ENCODE measurements around the gene RERE.
"Not testable (repeated sequence)": the region's sequence is repeated elsewhere in the genome, so short reads cannot be mapped to it uniquely, and the experiment has no call there.

RERE gene

GRCh38 chr1:8628606-8629005 is 188.8 kb downstream of the RERE start:
- peaks cover 4% of the 10 kb centered on the region for H3K36me3 ChIP-seq (ENCODE audit: insufficient read depth, low read length)
- no peaks in the 10 kb centered on the region for H3K27me3 ChIP-seq (ENCODE audit: insufficient read depth, low read length)
- no peaks in the 10 kb centered on the region for H3K9me3 ChIP-seq (ENCODE audit: low read length)
- H3K4me1 ChIP-seq (ENCODE audit: insufficient read depth, low read length): peaks cover 54% of the 10 kb centered on the region
- H2AFZ ChIP-seq (ENCODE audit: low read depth, low read length): no peak overlapping the region
- no peak overlapping the region for H3K4me3 ChIP-seq (ENCODE audit: low read length)

- no peak overlapping the region for H3K4me3 ChIP-seq (ENCODE audit: low read length)
- no peaks in the 10 kb centered on the region for H3K27me3 ChIP-seq (ENCODE audit: insufficient read depth, low read length)
- H2AFZ ChIP-seq (ENCODE audit: low read depth, low read length): no peak overlapping the region
- no peaks in the 10 kb centered on the region for H3K9me3 ChIP-seq (ENCODE audit: low read length)
- H3K36me3 ChIP-seq (ENCODE audit: insufficient read depth, low read length): no peaks in the 10 kb centered on the region
- peaks cover 54% of the 10 kb centered on the region for H3K4me1 ChIP-seq (ENCODE audit: insufficient read depth, low read length)
Measured at GRCh38 chr1:8627728-8628127, 189.7 kb downstream of the RERE start.

- no peaks in the 10 kb centered on the region for H3K36me3 ChIP-seq (ENCODE audit: insufficient read depth, low read length)
- H2AFZ ChIP-seq (ENCODE audit: low read depth, low read length): no peak overlapping the region
- no peaks in the 10 kb centered on the region for H3K27me3 ChIP-seq (ENCODE audit: insufficient read depth, low read length)
- no peaks in the 10 kb centered on the region for H3K9me3 ChIP-seq (ENCODE audit: low read length)
- no peak overlapping the region for H3K4me3 ChIP-seq (ENCODE audit: low read length)
- peaks cover 44% of the 10 kb centered on the region for H3K4me1 ChIP-seq (ENCODE audit: insufficient read depth, low read length)
Measured at GRCh38 chr1:8625981-8626898, 191.2 kb downstream of the RERE start.

GRCh38 chr1:8625491-8625890 is 191.9 kb downstream of the RERE start:
- Histone ChIP-seq H3K4me3 (ENCODE audit: low read length) (no peak overlapping the region), H3K27me3 (ENCODE audit: insufficient read depth, low read length) (no peaks in the 10 kb centered on the region)

DNA sequence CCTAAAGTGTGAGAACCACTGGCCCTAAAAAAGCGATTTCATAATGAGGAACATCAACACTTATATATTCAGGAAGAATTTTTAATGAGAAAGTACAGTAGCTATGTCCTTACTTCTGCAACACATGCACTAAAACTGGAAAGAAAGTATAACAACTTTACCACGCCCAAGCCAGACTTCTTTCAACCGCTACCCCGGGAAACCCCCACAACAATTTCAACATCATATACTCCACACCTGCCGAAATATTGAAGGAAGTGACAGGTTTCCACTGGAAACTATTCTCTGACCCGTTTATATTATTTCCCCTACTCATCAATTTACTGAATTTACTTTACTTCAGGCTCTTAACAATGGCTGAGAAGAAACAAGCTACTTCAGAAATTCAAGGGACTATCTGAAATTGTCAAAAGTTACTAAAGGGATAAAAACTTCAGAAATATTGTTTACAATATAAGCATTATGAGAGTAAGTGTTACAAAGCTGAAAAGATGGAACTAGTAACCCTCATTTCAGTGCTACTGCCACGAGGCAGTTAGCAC is 193.7 kb downstream of the RERE start:
- not testable (repeated sequence) for H2AFZ ChIP-seq (ENCODE audit: low read depth, low read length); H3K9me3 ChIP-seq (ENCODE audit: low read length); H3K36me3 ChIP-seq (ENCODE audit: insufficient read depth, low read length); H3K27me3 ChIP-seq (ENCODE audit: insufficient read depth, low read length); H3K4me3 ChIP-seq (ENCODE audit: low read length)
- peaks cover 30% of the 10 kb centered on the region for H3K4me1 ChIP-seq (ENCODE audit: insufficient read depth, low read length)

More at GRCh38 chr1:8625491-8625890, 191.9 kb downstream of the RERE start:
- H3K4me1 ChIP-seq (ENCODE audit: insufficient read depth, low read length): peaks cover 44% of the 10 kb centered on the region
- no peak overlapping the region for H2AFZ ChIP-seq (ENCODE audit: low read depth, low read length)
- no peaks in the 10 kb centered on the region for H3K9me3 ChIP-seq (ENCODE audit: low read length)
- H3K36me3 ChIP-seq (ENCODE audit: insufficient read depth, low read length): no peaks in the 10 kb centered on the region

- not testable (repeated sequence) for H3K9me3 ChIP-seq (ENCODE audit: low read length); H3K27me3 ChIP-seq (ENCODE audit: insufficient read depth, low read length); H3K4me3 ChIP-seq (ENCODE audit: low read length); H2AFZ ChIP-seq (ENCODE audit: low read depth, low read length); H3K36me3 ChIP-seq (ENCODE audit: insufficient read depth, low read length)
- H3K4me1 ChIP-seq (ENCODE audit: insufficient read depth, low read length): peaks cover 27% of the 10 kb centered on the region
Measured at GRCh38 chr1:8621785-8622348, 195.6 kb downstream of the RERE start.

- not testable (repeated sequence) for H3K4me3 ChIP-seq (ENCODE audit: low read length); H2AFZ ChIP-seq (ENCODE audit: low read depth, low read length); H3K9me3 ChIP-seq (ENCODE audit: low read length); H3K27me3 ChIP-seq (ENCODE audit: insufficient read depth, low read length); H3K36me3 ChIP-seq (ENCODE audit: insufficient read depth, low read length)
- H3K4me1 ChIP-seq (ENCODE audit: insufficient read depth, low read length): peaks cover 27% of the 10 kb centered on the region
Measured at GRCh38 chr1:8621034-8621582, 196.3 kb downstream of the RERE start.

- H3K4me1 ChIP-seq (ENCODE audit: insufficient read depth, low read length): peaks cover 23% of the 10 kb centered on the region
Measured at GRCh38 chr1:8619917-8620502, 197.4 kb downstream of the RERE start.

DNA sequence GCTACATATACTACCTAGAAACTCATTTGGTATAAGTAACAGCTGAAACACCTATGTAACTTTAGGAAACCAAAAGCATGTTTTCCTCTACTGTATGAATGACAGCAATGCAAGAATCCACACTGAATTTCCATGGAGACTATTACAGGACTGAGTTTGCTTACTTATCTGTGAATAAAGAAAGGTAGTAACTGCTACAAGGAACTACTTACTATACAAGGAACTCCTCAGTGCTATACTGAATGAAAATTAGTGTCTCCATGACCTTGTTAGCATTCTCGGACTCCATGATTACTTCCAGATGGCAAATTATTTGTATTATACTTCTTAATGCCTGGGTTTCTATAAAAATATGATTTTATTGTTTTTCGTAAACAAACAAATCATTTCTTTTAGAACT is 198.0 kb downstream of the RERE start:
- not testable (repeated sequence) for H3K4me3 ChIP-seq (ENCODE audit: low read length); H3K9me3 ChIP-seq (ENCODE audit: low read length); H3K27me3 ChIP-seq (ENCODE audit: insufficient read depth, low read length); H2AFZ ChIP-seq (ENCODE audit: low read depth, low read length); H3K36me3 ChIP-seq (ENCODE audit: insufficient read depth, low read length)
- peaks cover 22% of the 10 kb centered on the region for H3K4me1 ChIP-seq (ENCODE audit: insufficient read depth, low read length)

More at GRCh38 chr1:8619917-8620502, 197.4 kb downstream of the RERE start:
- not testable (repeated sequence) for H2AFZ ChIP-seq (ENCODE audit: low read depth, low read length); H3K9me3 ChIP-seq (ENCODE audit: low read length); H3K36me3 ChIP-seq (ENCODE audit: insufficient read depth, low read length); H3K27me3 ChIP-seq (ENCODE audit: insufficient read depth, low read length); H3K4me3 ChIP-seq (ENCODE audit: low read length)

DNA sequence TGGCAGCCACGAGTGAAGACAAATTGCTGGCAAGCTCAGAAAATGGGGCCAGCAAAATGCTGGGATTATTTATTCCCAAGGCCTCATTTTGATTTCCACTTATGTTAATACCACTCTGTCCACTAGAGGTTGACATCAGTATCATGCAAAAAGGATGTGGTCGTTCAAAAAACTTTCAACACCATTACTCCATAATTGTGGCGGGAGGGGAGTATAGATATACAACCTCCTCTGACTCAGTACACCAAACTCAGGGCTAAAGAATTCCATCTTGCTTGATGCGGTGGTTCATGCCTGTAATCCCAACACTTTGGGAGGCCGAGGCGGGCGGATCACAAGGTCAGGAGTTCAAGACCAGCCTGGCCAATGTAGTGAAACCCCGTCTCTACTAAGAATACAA is 200.6 kb downstream of the RERE start:
- not testable (repeated sequence) for H3K4me3 ChIP-seq (ENCODE audit: low read length); H3K9me3 ChIP-seq (ENCODE audit: low read length); H2AFZ ChIP-seq (ENCODE audit: low read depth, low read length); H3K36me3 ChIP-seq (ENCODE audit: insufficient read depth, low read length); H3K27me3 ChIP-seq (ENCODE audit: insufficient read depth, low read length)
- H3K4me1 ChIP-seq (ENCODE audit: insufficient read depth, low read length): peaks cover 17% of the 10 kb centered on the region

- H3K36me3 ChIP-seq (ENCODE audit: insufficient read depth, low read length): peaks cover 15% of the 10 kb centered on the region
- not testable (repeated sequence) for H3K4me1 ChIP-seq (ENCODE audit: insufficient read depth, low read length); H2AFZ ChIP-seq (ENCODE audit: low read depth, low read length); H3K27me3 ChIP-seq (ENCODE audit: insufficient read depth, low read length); H3K9me3 ChIP-seq (ENCODE audit: low read length); H3K4me3 ChIP-seq (ENCODE audit: low read length)
Measured at GRCh38 chr1:8611634-8612515, 205.6 kb downstream of the RERE start.

GRCh38 chr1:8607906-8608305 is 209.5 kb downstream of the RERE start:
- Histone ChIP-seq H3K4me1 (ENCODE audit: insufficient read depth, low read length) (no peaks in the 10 kb centered on the region), H2AFZ (ENCODE audit: low read depth, low read length) (no peak overlapping the region), H3K4me3 (ENCODE audit: low read length) (no peak overlapping the region), H3K9me3 (ENCODE audit: low read length) (no peaks in the 10 kb centered on the region), H3K36me3 (ENCODE audit: insufficient read depth, low read length) (peaks cover 7% of the 10 kb centered on the region), H3K27me3 (ENCODE audit: insufficient read depth, low read length) (no peaks in the 10 kb centered on the region)

All from neuron (in vitro differentiated cells).